ENCODE data around the gene KIT.

Gene KIT

GRCh38 chr4:54661169-54661568 lies 3.4 kb downstream of the KIT start:
- no peak for DNase-seq

DNA sequence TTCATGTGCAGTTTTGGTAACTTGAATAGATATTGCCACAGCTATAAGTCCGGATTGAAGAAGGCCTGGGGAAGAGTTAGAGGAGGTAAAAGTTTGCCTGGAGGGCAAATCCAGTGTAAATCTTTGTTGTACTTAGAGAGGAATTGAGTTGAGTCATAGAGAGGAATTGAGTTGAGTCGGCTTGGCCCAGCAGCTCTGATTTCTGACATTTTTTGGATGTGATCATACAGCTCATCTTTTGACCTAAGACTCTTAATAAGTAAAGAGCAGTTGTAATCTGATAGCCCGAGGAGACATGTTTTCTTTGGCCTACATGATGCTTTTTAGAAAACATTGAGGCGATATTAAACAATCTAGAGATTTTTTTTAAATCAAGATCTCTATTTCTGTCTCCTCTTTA lies 3.9 kb downstream of the KIT start:
- no peak for DNase-seq

- DNase-seq: no peak
These were observed 4.4 kb downstream of the KIT start for GRCh38 chr4:54662123-54662522.

DNA sequence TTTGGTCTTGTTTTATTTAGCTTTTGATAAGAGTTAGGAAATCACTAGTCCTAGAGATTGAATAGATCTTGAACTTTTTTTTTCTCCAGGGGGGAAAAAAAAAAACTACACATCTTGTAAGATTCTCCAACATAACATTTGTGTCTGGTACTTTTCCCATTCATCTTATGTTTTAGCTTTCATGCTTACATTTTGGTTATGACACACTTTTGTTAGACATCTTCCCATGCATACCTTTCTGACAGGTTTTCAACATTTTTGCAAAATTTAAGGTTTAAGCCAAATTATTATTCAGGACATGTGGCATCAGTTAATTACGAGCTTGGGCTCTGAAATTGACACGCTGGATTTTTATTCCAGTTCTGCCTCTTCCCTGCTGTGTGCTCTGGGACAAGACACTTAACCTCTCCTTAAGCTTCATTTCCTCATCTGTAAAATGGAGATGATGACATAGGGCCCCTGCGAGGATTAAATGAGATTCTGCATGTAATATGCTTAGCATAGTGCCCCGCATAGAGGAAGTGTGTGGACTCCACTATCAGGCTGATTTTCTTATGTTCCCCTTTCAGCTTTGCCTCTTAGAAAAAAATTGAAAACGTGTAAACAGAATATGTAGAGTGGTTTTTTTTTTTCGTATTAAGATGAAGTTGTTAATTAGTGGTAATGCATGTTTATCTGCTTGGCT lies 5.3 kb downstream of the KIT start:
- DNase-seq: no peak

DNA sequence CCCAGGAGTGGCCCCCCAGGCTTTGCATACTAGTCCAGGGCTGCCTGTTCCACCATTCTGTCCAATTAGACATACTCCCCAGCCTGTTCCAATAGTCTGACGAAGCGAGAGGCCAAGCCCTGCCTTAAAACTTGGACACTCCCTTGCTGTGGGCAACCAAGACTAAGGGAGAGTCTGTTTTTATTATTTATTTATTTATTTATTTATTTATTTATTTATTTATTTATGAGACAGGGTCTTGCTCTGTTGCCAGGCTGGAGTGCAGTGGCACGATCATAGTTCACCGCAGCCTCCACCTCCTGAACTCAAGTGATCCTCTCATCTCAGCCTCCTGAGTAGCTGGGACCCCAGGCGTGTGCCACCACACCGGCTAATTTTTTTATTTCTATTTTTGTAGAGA lies 6.6 kb downstream of the KIT start:
- DNase-seq: no peak

DNA sequence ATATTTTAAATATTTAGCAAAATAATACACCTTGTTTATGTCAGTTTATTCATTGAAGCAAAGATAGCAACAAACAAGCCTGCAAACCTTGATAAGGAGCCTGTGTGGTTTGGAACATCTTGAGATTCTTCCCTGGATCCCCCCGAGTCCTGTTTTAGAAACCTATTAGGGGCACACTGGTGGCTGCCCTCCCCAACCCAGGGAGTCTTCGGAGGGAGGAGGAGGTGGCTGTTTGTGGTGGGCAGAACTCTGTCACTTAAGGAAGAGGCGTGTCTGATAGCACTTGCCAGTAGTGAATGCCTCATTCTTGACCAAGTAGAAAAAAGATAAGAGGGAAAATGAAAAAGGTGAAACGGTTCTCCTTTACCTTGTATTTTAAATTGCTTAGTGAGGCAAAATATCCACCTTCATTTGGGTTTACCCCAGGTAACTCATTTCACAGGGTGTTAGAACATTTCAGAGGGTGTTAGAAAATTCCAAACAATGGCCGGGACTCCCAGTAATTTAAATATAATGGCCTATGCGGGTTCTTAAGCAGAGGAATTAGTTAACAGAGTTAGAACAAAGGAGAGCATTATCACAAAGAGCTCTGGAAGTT lies 10.4 kb downstream of the KIT start:
- DNase-seq: no peak

DNA sequence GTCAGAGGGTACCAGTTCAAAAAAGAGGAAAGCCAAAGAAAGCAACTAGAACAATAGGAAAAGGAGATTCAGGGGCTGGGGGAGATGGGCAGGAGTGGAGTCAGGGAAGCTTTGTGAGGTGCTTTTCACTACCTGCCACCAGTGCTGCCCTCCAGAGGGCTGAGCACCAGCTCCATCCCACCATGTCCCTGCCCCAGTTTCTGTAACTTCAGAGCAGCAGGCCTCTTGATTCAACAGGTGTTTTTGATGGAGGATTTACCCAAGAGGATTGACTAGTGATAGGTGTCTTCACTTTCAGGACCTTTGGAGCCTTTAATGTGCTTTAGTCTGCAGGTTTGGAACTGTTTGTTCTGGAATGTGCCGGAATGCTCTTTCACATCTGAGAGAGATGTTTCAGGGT lies 12.1 kb downstream of the KIT start:
- no peak for DNase-seq

DNA sequence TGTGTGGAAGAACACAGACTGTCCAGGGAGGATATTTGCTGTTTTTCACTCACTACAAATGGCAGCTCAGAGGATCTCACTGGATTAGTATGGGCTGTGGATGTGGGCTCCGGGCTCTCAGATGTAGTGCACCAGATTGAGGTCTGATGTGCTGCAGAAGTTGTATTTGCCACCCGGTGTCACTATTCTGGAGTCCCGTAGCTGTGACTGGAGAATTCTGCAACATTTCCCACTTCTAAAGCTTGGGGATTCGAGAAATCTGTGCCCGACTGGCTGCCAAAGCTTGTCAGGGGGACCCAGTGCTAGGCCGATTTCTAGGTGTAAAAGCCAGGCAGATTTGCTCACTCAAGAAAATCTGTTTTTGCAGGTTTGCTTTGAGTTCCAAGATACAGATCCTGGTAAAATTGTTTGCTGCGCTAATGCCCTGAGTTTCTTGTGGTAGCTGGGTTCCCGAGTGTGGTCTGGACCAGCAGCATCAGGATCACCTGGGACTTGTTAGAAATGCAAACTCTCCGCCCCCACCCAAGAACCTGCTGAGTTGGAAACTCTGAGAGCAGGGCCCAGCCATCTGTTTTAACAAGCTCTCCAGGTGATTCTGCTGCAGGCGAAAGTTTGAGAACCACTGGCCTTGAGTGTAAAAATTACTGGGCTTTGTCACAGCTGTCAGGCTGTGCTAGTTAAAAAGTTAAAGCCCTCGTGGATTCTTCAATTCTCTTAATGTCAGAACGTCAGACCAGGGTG lies 18.1 kb downstream of the KIT start:
- no peak for DNase-seq

GRCh38 chr4:54676658-54677057 lies 18.9 kb downstream of the KIT start:
- DNase-seq: no peak

- no peak for DNase-seq
These were observed 19.7 kb downstream of the KIT start for GRCh38 chr4:54677416-54677815.

DNA sequence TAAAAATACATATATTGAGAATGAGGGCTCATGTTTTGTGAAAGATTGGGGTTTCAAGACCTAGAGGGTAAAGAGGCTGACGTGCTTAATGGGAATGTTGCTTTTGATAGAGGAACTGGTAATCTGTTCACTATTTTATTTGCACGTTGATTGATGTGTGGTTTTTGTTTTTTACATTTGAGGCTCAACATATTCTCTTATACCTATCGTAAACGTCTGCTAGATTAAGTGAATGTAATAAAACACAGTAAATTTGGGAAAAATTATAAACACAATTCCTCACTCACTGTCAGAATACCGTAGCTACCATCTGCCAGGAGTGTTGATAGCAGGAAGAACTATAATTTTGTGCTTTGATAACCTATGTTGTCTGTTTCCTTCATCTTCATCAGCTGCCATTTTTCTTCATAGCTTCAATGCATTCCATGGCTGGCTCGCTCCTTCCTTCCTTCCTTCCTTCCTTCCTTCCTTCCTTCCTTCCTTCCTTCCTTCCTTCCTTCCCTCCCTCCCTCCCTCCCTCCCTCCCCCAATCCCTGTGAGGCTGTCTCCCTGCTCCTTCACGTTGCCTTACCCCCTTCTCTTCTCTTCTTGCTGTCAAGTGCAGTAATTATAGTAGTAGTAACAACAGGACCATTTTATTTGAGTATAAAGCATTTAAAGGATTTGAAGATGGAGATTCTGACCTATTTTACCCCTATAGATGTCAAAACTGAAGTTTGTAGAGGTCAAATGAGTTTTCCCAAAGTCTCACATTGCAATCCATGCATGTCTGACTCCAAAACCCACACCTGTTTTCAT lies 20.3 kb downstream of the KIT start:
- DNase-seq: no peak

- no peak for DNase-seq
These were observed 21.1 kb downstream of the KIT start for GRCh38 chr4:54678826-54679225.

DNA sequence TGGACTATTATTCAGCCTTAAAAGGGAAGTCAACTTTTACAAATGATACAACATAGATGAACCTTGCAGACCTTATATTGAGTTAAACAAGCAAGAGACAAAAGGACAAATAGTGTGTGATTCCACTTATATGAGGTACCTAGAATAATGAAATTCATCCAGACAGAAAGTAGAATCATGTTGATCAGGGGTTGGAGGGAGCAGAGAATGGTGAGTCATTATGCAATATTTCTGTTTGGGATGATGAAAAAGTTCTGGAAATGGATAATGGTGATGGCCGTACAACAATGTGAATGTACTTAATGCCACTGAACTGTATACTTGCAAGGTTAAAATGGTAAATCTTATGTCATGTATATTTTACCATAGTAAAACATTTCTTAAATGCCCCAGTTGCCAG lies 22.1 kb downstream of the KIT start:
- DNase-seq: no peak

- no peak for DNase-seq
These were observed 26.0 kb downstream of the KIT start for GRCh38 chr4:54683616-54684346.

GRCh38 chr4:54685810-54686209 lies 28.1 kb downstream of the KIT start:
- DNase-seq: no peak

DNA sequence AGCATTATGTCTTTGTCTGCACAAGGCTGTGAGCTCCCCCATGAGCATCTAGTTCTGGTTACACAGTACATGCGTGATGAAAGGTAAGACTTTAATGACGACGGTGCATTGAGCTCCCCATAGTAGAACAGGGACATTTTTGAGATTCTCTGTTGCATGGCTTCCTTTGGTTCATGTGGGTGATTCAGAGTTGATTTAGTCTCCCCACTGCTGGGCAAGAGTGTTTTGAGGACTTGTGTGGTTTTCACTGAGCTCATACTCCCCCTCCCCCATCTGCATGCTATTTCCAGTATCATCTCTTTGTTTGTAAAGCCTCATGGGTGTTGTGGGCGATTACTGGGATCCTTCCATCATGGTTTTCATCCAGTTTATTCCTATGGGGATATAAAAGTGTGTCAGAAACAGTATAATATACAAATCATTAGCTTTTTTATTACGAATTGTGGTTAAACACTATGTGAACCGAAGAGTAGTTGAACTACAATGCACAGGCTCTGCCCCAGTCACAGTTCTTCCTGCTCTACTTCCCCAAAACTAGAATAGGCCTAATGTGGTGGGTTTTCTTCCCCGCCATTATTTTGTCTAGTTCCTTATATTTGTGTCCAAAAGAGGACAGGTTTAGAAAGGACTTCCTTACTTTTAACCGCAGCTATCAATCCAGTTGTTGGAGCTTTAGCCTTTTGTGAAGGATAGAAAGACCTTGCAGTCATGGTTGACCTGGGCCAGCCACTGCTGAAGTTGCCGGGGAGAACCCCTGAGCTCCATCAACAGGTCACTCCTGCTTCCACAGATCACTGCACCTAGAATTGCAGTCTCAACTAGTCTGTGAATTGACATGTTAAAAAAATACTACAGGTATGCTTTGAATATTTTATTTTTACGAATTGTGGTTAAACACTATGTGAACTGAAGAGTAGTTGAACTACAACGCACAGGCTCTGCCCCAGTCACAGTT lies 30.4 kb downstream of the KIT start:
- peak in 1 of 2 experiments; percentile 21 for DNase-seq

- no peak for DNase-seq
These were observed 37.6 kb downstream of the KIT start for GRCh38 chr4:54695337-54695736.

DNA sequence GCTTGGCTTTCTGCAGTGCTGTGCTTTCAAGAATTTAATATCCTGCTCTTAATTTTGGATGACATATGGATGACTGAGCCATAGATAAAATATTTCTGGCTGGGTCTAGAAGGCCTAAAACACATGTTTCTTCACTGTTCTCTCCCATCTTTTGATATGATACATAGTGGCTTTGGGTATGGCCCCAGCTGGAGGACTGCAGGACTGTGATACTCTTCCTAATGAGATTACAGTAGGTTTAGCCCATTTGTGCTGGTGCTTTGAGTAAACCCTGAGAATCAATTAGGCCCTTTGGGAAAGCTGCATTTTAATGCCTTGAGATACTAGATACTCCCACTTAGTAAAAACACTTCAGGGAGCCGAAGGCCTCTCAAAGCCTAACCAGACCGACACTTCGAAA lies 38.0 kb downstream of the KIT start:
- peak; percentile 14 to 62 for DNase-seq

- no peak for DNase-seq
These were observed 38.9 kb downstream of the KIT start for GRCh38 chr4:54696649-54697048.

DNA sequence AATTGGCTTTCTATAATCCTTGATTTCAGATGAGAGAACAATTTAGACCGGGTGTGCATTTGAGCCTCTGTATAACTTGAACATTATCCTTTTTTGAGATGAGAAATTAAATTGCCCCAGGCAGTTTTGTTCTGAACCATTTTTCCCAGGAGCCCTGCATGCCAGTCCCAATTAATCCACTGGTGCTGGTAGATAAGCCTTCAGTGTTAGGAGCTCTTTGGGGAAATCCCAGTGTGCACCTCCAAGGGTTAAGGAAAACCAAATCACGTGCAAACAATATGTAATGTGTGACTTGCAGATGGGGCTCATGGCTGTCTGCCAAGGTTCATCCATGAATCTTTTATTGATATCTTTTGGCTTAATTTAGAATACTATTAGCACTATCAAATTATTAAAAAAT lies 43.2 kb downstream of the KIT start:
- DNase-seq: no peak

DNA sequence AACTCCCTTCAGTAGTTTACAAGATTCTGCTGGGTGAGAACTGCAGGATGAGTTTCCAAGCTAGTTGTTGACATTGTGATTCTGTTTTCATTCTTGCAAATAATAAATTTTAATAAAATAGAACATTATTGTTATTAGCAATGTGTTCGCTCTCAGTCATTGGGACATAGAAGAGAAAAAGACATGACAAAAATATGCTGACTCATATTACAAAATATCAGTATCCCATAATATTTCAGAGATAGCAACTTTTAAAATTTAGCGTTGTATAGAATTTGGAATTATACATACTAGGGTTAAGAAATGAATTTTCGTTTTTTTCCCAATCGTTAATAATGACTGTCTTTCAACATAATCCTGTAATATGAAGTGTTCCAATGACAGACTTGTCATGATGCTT lies 45.4 kb downstream of the KIT start:
- DNase-seq: no peak

DNA sequence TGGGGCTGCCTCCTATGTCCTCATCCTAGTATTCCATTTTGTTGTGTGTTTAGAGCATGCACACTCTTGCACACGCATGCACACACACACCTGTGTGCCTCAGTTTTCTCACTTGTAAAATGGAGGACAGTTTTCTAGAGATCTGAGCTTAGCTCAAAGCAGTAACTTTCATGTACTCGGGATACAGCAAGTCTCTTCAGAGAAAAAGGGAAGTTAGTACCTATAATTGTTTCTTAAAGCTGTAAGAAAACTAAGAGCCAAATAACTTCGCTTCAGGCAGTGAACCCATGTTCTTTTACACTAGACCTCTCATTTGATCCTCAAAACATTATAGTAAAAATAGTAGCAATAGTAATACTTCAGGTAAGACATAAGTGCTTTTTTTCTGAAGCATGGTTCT lies 49.6 kb downstream of the KIT start:
- no peak for DNase-seq
